Measurements from ENCODE around the gene PIK3CA.

Gene PIK3CA

GRCh38 chr3:179158336-179159039, 10.3 kb downstream of the PIK3CA start:
- DNase-seq = no peak

- DNase-seq = no peak
Observed at GRCh38 chr3:179163503-179163902, 15.3 kb downstream of the PIK3CA start.

- no peak for DNase-seq
Observed at GRCh38 chr3:179164857-179165256, 16.7 kb downstream of the PIK3CA start.

- DNase-seq = no peak
Observed at GRCh38 chr3:179166561-179167201, 18.5 kb downstream of the PIK3CA start.

- no peak for DNase-seq
Observed at GRCh38 chr3:179168918-179169317, 20.8 kb downstream of the PIK3CA start.

- no peak for DNase-seq
Observed at GRCh38 chr3:179172546-179172945, 24.4 kb downstream of the PIK3CA start.

GRCh38 chr3:179174316-179174715, 26.2 kb downstream of the PIK3CA start:
- no peak for DNase-seq

- DNase-seq = no peak
Observed at GRCh38 chr3:179174898-179175297, 26.7 kb downstream of the PIK3CA start.

- DNase-seq = no peak
Observed at GRCh38 chr3:179175358-179175757, 27.2 kb downstream of the PIK3CA start.

GRCh38 chr3:179177611-179178010, 29.5 kb downstream of the PIK3CA start:
- DNase-seq = no peak

GRCh38 chr3:179179256-179179655, 31.1 kb downstream of the PIK3CA start:
- no peak for DNase-seq

GRCh38 chr3:179179979-179180759, 32.0 kb downstream of the PIK3CA start:
- DNase-seq = no peak

GRCh38 chr3:179181021-179181472, 32.9 kb downstream of the PIK3CA start:
- no peak for DNase-seq

GRCh38 chr3:179181993-179182551, 33.9 kb downstream of the PIK3CA start:
- no peak for DNase-seq

GRCh38 chr3:179182902-179183301, 34.7 kb downstream of the PIK3CA start:
- no peak for DNase-seq

GRCh38 chr3:179184826-179185225, 36.7 kb downstream of the PIK3CA start:
- DNase-seq = no peak

- no peak for DNase-seq
Observed at GRCh38 chr3:179186426-179186825, 38.3 kb downstream of the PIK3CA start.

- no peak for DNase-seq
Observed at GRCh38 chr3:179189759-179190158, 41.6 kb downstream of the PIK3CA start.

- DNase-seq = no peak
Observed at GRCh38 chr3:179190581-179190980, 42.4 kb downstream of the PIK3CA start.

GRCh38 chr3:179192542-179192941, 44.4 kb downstream of the PIK3CA start:
- DNase-seq = no peak

- no peak for DNase-seq
Observed at GRCh38 chr3:179194931-179195330, 46.8 kb downstream of the PIK3CA start.

- no peak for DNase-seq
Observed at GRCh38 chr3:179196098-179196497, 47.9 kb downstream of the PIK3CA start.

GRCh38 chr3:179196700-179197099, 48.5 kb downstream of the PIK3CA start:
- no peak for DNase-seq
